SK-N-SH (cell line): ENCODE results near the gene KCTD20. TPM values are rescaled to one million over a fixed set of nuclear protein-coding genes. Genes with fewer than 3 reads are reported as not detected.

Experiments used
- CTCF ChIA-PET: fragments of 300-600, 350-600 bp; formaldehyde crosslinking; extraction: SDS; loops from one replicate; lab custom pipeline; 2021; lab: Yijun Ruan, JAX
- POLR2A ChIA-PET: fragments of 350-600 bp; sonication (Branson Sonifier 250); formaldehyde crosslinking; extraction: SDS; loops from one replicate; lab custom pipeline; 2020; ENCODE audit warnings: antibody characterized with exemption, inconsistent platforms; lab: Yijun Ruan, JAX
- DNase-seq: peaks from one replicate; pipeline ENCODE4 v3.0.0; 2012
- H2AFZ ChIP-seq: fragments of 200-600 bp; sonication (generic); 2 replicates; pipeline ENCODE4 v1.8.1; 2016; ENCODE audit warnings: antibody characterized with exemption, mild to moderate bottlenecking, low read depth
- H3F3A ChIP-seq: fragments of 200-600 bp; sonication (generic); replicated peaks from 2 replicates; pipeline ENCODE3; 2016; ENCODE audit warnings: antibody characterized with exemption, mild to moderate bottlenecking; ENCODE audit not compliant: insufficient read depth
- H3K27ac ChIP-seq, 2 experiments: fragments of 200-500 bp in 1 of 2; fragments of 200-600 bp in 1 of 2; sonication (Bioruptor generic) in 1 of 2; sonication (generic), shearing (Covaris generic) in 1 of 2; 2 replicates each; pipeline versions ENCODE4 v1.5.1 to v1.6.1; 2014 to 2016; ENCODE audit warnings: low read depth in 2 of 2, inconsistent platforms in 1 of 2, low read length in 1 of 2, mild to moderate bottlenecking in 1 of 2, mixed read lengths in 1 of 2
- H3K27me3 ChIP-seq: fragments of 200-600 bp; sonication (generic), shearing (Covaris generic); 2 replicates; pipeline ENCODE4 v1.6.1; 2016; ENCODE audit warnings: mixed run types; ENCODE audit not compliant: insufficient read depth
- H3K36me3 ChIP-seq, 2 experiments: fragments of 200-500 bp in 1 of 2; fragments of 200-600 bp in 1 of 2; sonication (Bioruptor generic) in 1 of 2; sonication (generic) in 1 of 2; replicated peaks in 1 of 2; 2 replicates each; pipeline versions ENCODE3 to v1.5.1; 2014 to 2016; ENCODE audit warnings: low read length in 1 of 2, mild to moderate bottlenecking in 1 of 2; ENCODE audit not compliant: insufficient read depth in 2 of 2, control insufficient read depth in 1 of 2
- H3K4me1 ChIP-seq, 2 experiments: fragments of 200-500 bp in 1 of 2; fragments of 200-600 bp in 1 of 2; sonication (Bioruptor generic) in 1 of 2; sonication (generic), shearing (Covaris generic) in 1 of 2; 2 replicates each; pipeline versions ENCODE4 v1.5.1 to v1.6.1; 2014 to 2016; ENCODE audit warnings: low read depth in 1 of 2, low read length in 1 of 2, mixed run types in 1 of 2; ENCODE audit not compliant: insufficient read depth in 2 of 2, control insufficient read depth in 1 of 2
- H3K4me2 ChIP-seq: fragments of 200-600 bp; sonication (generic), shearing (Covaris generic); 2 replicates; pipeline ENCODE4 v1.6.1; 2017; ENCODE audit warnings: mixed run types
- H3K4me3 ChIP-seq, 2 experiments: fragments of 200-500 bp in 1 of 2; fragments of 200-600 bp in 1 of 2; sonication (Bioruptor generic) in 1 of 2; sonication (generic), shearing (Covaris generic) in 1 of 2; 2 replicates each; pipeline versions ENCODE4 v1.5.1 to v1.8.1; 2014 to 2016; ENCODE audit warnings: low read depth in 2 of 2, inconsistent platforms in 1 of 2, low read length in 1 of 2, mild to moderate bottlenecking in 1 of 2, mixed read lengths in 1 of 2, moderate library complexity in 1 of 2
- H3K79me2 ChIP-seq: fragments of 200-600 bp; sonication (generic); 2 replicates; pipeline ENCODE4 v1.8.1; 2017; ENCODE audit warnings: mild to moderate bottlenecking; ENCODE audit not compliant: insufficient read depth
- H3K9ac ChIP-seq: fragments of 200-600 bp; sonication (generic); 2 replicates; pipeline ENCODE4 v1.6.1; 2017; ENCODE audit warnings: mixed run types
- H3K9me2 ChIP-seq: fragments of 200-600 bp; sonication (generic); 2 replicates; pipeline ENCODE4 v1.6.1; 2017; ENCODE audit warnings: mixed run types
- H3K9me3 ChIP-seq: fragments of 200-600 bp; sonication (generic); 2 replicates; pipeline ENCODE4 v1.6.1; 2017; ENCODE audit warnings: mixed run types, mild to moderate bottlenecking, moderate library complexity
- H4K20me1 ChIP-seq: fragments of 200-600 bp; sonication (generic); 2 replicates; pipeline ENCODE4 v1.6.1; 2017; ENCODE audit warnings: mild to moderate bottlenecking, mixed run types; ENCODE audit not compliant: insufficient read depth
- CHD2 ChIP-seq: fragments of 150-350 bp; IDR thresholded peaks from 2 replicates; pipeline ENCODE4 v1.6.1; 2018; ENCODE audit warnings: low read length; ENCODE audit not compliant: partially characterized antibody
- CTCF ChIP-seq: fragments of 200-600 bp; sonication (generic); IDR thresholded peaks from 2 replicates; pipeline ENCODE4 v1.6.1; 2017; ENCODE audit warnings: antibody characterized with exemption, mild to moderate bottlenecking, moderate library complexity
- EP300 ChIP-seq, 2 experiments: IDR thresholded peaks; 2 replicates each; pipeline versions ENCODE4 v1.4.0 to v1.6.1; 2012; ENCODE audit warnings: borderline replicate concordance in 1 of 2, low read depth in 1 of 2, low read length in 1 of 2
- EZH2phosphoT487 ChIP-seq: fragments of 200-600 bp; sonication (generic); IDR thresholded peaks from 2 replicates; pipeline ENCODE4 v1.6.1; 2017; ENCODE audit warnings: low read depth, mixed run types, mild to moderate bottlenecking, antibody characterized with exemption, moderate library complexity, borderline replicate concordance
- FOXM1 ChIP-seq: IDR thresholded peaks from 2 replicates; pipeline ENCODE4 v1.4.0; 2012; ENCODE audit warnings: low read depth, mild to moderate bottlenecking
- GABPA ChIP-seq: IDR thresholded peaks from 2 replicates; pipeline ENCODE4 v1.4.0; 2012; ENCODE audit warnings: low read depth, mild to moderate bottlenecking
- IRF3 ChIP-seq: fragments of 150-350 bp; IDR thresholded peaks from 2 replicates; pipeline ENCODE4 v1.6.1; 2016; ENCODE audit warnings: mild to moderate bottlenecking, low read depth, low read length
- MAX ChIP-seq: IDR thresholded peaks from 2 replicates; pipeline ENCODE4 v1.4.0; 2012; ENCODE audit warnings: low read depth
- MXI1 ChIP-seq: IDR thresholded peaks from 2 replicates; pipeline ENCODE4 v1.6.1; 2012; ENCODE audit warnings: mild to moderate bottlenecking, low read depth, low read length, improper control_type of control experiment
- NFIC ChIP-seq: IDR thresholded peaks from 2 replicates; pipeline ENCODE4 v1.4.0; 2012; ENCODE audit warnings: borderline replicate concordance
- NRF1 ChIP-seq: IDR thresholded peaks from 2 replicates; pipeline ENCODE4 v1.6.1; 2012; ENCODE audit warnings: low read depth, mild to moderate bottlenecking, low read length
- PBX3 ChIP-seq: IDR thresholded peaks from 2 replicates; pipeline ENCODE4; 2012
- POLR2AphosphoS5 ChIP-seq: IDR thresholded peaks from 2 replicates; pipeline ENCODE4 v1.6.1; 2012; ENCODE audit warnings: low read depth, low read length
- RAD21 ChIP-seq: IDR thresholded peaks from 2 replicates; pipeline ENCODE4 v1.6.1; 2012; ENCODE audit warnings: mild to moderate bottlenecking, low read length
- RCOR1 ChIP-seq: fragments of 150-350 bp; IDR thresholded peaks from 2 replicates; pipeline ENCODE4 v1.6.1; 2017; ENCODE audit warnings: antibody characterized with exemption, low read length
- RFX5 ChIP-seq: IDR thresholded peaks from 2 replicates; pipeline ENCODE4 v1.6.1; 2012; ENCODE audit warnings: mild to moderate bottlenecking, improper control_type of control experiment, low read length
- RXRA ChIP-seq: IDR thresholded peaks from 2 replicates; pipeline ENCODE4 v1.4.0; 2012; ENCODE audit warnings: low read depth, mild to moderate bottlenecking, borderline replicate concordance
- SIN3A ChIP-seq: IDR thresholded peaks from 2 replicates; pipeline ENCODE4 v1.6.1; 2012; ENCODE audit warnings: low read depth, mild to moderate bottlenecking, low read length, moderate library complexity, borderline replicate concordance
- SMC3 ChIP-seq: IDR thresholded peaks from 2 replicates; pipeline ENCODE4 v1.6.1; 2012; ENCODE audit warnings: low read depth, low read length, improper control_type of control experiment
- TAF1 ChIP-seq: IDR thresholded peaks from 2 replicates; pipeline ENCODE4 v1.6.1; 2012; ENCODE audit warnings: low read depth, mild to moderate bottlenecking, low read length, moderate library complexity, borderline replicate concordance
- TCF12 ChIP-seq: IDR thresholded peaks from 2 replicates; pipeline ENCODE4 v1.4.0; 2012
- YY1 ChIP-seq: IDR thresholded peaks from 2 replicates; pipeline ENCODE4 v1.4.0; 2012; ENCODE audit warnings: low read depth, mild to moderate bottlenecking
- ZBTB33 ChIP-seq: IDR thresholded peaks from 2 replicates; pipeline ENCODE4 v1.4.0; 2012; ENCODE audit warnings: low read depth, borderline replicate concordance
- WGBS: methylation state at CpG from one replicate; pipeline ENCODE4 v1.1.6; 2017; ENCODE audit warnings: low lambda C conversion rate; 5-methylcytosine and 5-hydroxymethylcytosine counted together
- polyA plus RNA-seq, 3 experiments: library from polyadenylated mRNA; depleted of rRNA; stranded (reverse); fragments of >200 nt; gene quantifications; 2 replicates each; pipeline ENCODE4 v1.2.3, GENCODE V29; 2012

Gene KCTD20
- polyA plus RNA-seq, 1 of the 3 experiments (the other 2 are of a cell fraction) = 29.0 TPM

GRCh38 chr6:36505744-36506534 lies 63.1 kb downstream of the KCTD20 start:
- Histone ChIP-seq H3K79me2 (no peaks in the 10 kb centered on the region), H3K9me3 (no peaks in the 10 kb centered on the region), H3K27me3 (no peaks in the 10 kb centered on the region), H3K9me2 (no peaks in the 10 kb centered on the region), H3K36me3 (peaks cover 39 to 55% of the 10 kb centered on the region in 2 experiments), H3F3A (no peaks in the 10 kb centered on the region), H3K4me2 (no peak overlapping the region), H3K9ac (no peak overlapping the region), H2AFZ (no peak overlapping the region), H4K20me1 (no peaks in the 10 kb centered on the region), H3K27ac (no peak overlapping the region), H3K4me3 (no peak overlapping the region), H3K4me1 (no peaks in the 10 kb centered on the region; a peak in 1 of 4 replicates)
- 92% methylated on average over 6 of the region's 6 CpGs for WGBS
- DNase-seq = no peak
- POLR2A ChIA-PET = no interaction called here
- CTCF ChIA-PET = interaction anchor here (0.7 to 1.2 kb wide), 2 partner anchors 8 to 11 kb away, joined by 3 read pairs; no protein-coding TSS in a partner anchor
- TF ChIP-seq GABPA (no peak), EP300 (IDR thresholded peaks at IDR 0.05; ENCODE audit: borderline replicate concordance in 1 of 2, low read depth in 1 of 2, low read length in 1 of 2) (no peak), MXI1 (no peak), RFX5 (no peak), POLR2AphosphoS5 (no peak), SMC3 (no peak), NRF1 (no peak), RCOR1 (no peak), TAF1 (no peak), IRF3 (no peak), TCF12 (no peak), SIN3A (no peak), MAX (no peak), RAD21 (no peak)

GRCh38 chr6:36506611-36507010 lies 63.8 kb downstream of the KCTD20 start:
- Histone ChIP-seq H3K27me3 (no peaks in the 10 kb centered on the region), H3K4me3 (no peak overlapping the region), H2AFZ (no peak overlapping the region), H4K20me1 (no peaks in the 10 kb centered on the region), H3K27ac (no peak overlapping the region), H3K9ac (no peak overlapping the region), H3F3A (no peaks in the 10 kb centered on the region), H3K79me2 (no peaks in the 10 kb centered on the region), H3K9me2 (no peaks in the 10 kb centered on the region), H3K36me3 (peaks cover 43 to 55% of the 10 kb centered on the region in 2 experiments), H3K4me1 (no peaks in the 10 kb centered on the region; a peak in 1 of 4 replicates), H3K4me2 (no peak overlapping the region), H3K9me3 (no peaks in the 10 kb centered on the region)
- WGBS = 94% methylated on average over 2 of the region's 2 CpGs
- CTCF ChIA-PET = interaction anchor here (0.7 to 1.4 kb wide), 2 partner anchors 9 to 20 kb away, joined by 3 read pairs; no protein-coding TSS in a partner anchor
- no peak for DNase-seq
- POLR2A ChIA-PET = no interaction called here
- no peak for TF ChIP-seq RXRA
- no peak for TF ChIP-seq FOXM1
- TF ChIP-seq CTCF = no peak
- no peak for TF ChIP-seq GABPA
- no peak for TF ChIP-seq CHD2
- TF ChIP-seq EZH2phosphoT487 = no peak
- no peak for TF ChIP-seq SIN3A
- no peak for TF ChIP-seq RAD21
- TF ChIP-seq NFIC = no peak
- TF ChIP-seq PBX3 = no peak
- no peak for TF ChIP-seq YY1
- no peak for TF ChIP-seq ZBTB33
